Testis (tissue), 2 donors: ENCODE measurements around the gene RUNX1.

Experiments used
- CTCF ChIP-seq, 3 experiments: fragments of 450-650 bp in 2 of 3; fragments of 200-600 bp in 1 of 3; sonication (generic) in 1 of 3; IDR thresholded peaks; one replicate each; pipeline ENCODE4 v1.5.1; 2016 to 2019; ENCODE audit warnings: antibody characterized with exemption in 3 of 3, mild to moderate bottlenecking in 2 of 3, moderate library complexity in 1 of 3
- POLR2A ChIP-seq: fragments of 450-650 bp; IDR thresholded peaks from one replicate; pipeline ENCODE4 v1.6.1; 2017; ENCODE audit warnings: antibody characterized with exemption, mild to moderate bottlenecking, moderate library complexity

GRCh38 chr21:34998176-34998575 is 50.9 kb downstream of the RUNX1 start:
- TF ChIP-seq CTCF (IDR thresholded peaks at IDR 0.05) (no peak), POLR2A (no peak)
